ENCODE data around the gene AATK. TPM values are rescaled to one million over a fixed set of nuclear protein-coding genes. Genes with fewer than 3 reads are reported as not detected.

AATK gene
- total RNA-seq, 4 donors from 2014 or later: 23.9 to 190 (median 123) TPM

DNA sequence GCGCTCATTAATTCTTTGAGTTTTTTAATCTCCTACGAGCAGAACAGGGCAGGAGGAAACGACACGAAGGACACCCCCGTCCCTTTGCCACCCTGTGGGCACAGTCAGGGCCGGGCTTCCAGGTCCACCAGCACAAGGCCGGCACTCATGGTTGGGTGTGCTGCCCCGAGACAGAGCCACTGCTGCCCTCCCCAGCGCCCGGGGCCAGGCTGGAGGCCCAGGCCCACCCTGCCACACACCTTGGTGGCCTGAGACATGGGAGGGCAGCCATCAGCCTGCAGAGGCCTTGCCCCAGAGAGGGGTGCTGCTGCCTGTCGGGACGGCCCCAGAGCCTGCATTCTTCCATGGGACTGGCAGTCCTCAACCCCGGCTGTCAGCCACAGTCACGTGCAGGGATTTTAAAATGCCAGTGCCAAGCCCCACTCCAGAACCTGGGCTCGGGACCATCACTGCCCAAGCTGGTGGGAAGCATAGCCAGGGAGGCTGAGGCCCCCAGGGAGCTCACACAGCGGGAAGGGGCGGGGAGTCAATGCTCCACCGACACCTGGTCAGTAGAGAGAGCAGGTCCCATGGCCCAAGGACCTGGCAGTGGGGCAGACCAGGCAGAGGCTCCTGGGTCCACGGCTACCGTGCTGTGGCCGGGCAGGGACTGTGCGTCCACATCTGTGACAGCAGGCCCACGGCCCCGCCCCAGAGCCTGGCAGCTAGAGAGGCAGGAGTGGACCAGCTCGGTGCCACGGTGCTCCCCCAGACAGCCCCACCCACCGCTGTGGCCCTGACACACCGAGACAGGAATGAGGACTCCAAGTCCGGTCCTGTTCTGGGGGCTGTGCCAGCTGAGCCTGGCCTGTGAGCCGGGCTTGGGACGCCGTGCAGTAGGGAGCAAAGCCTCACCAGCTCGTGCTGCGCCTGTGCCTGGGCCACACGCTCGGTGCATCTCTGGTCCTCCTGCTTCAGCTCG lies 29.2 kb upstream of the AATK start:
- Histone ChIP-seq H3K4me1 (no peaks in the 10 kb centered on the region), H3K9me3 (no peaks in the 10 kb centered on the region), H3K27me3 (no peaks in the 10 kb centered on the region), H3K36me3 (no peaks in the 10 kb centered on the region), H3K27ac (no peak overlapping the region), H3K4me3 (no peak overlapping the region)
- TF ChIP-seq, protein P1, sequence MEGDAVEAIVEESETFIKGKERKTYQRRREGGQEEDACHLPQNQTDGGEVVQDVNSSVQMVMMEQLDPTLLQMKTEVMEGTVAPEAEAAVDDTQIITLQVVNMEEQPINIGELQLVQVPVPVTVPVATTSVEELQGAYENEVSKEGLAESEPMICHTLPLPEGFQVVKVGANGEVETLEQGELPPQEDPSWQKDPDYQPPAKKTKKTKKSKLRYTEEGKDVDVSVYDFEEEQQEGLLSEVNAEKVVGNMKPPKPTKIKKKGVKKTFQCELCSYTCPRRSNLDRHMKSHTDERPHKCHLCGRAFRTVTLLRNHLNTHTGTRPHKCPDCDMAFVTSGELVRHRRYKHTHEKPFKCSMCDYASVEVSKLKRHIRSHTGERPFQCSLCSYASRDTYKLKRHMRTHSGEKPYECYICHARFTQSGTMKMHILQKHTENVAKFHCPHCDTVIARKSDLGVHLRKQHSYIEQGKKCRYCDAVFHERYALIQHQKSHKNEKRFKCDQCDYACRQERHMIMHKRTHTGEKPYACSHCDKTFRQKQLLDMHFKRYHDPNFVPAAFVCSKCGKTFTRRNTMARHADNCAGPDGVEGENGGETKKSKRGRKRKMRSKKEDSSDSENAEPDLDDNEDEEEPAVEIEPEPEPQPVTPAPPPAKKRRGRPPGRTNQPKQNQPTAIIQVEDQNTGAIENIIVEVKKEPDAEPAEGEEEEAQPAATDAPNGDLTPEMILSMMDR (IDR thresholded peaks at IDR 0.05): no peak
- no peak for TF ChIP-seq POLR2A (IDR thresholded peaks at IDR 0.05)
- no peak for DNase-seq

DNA sequence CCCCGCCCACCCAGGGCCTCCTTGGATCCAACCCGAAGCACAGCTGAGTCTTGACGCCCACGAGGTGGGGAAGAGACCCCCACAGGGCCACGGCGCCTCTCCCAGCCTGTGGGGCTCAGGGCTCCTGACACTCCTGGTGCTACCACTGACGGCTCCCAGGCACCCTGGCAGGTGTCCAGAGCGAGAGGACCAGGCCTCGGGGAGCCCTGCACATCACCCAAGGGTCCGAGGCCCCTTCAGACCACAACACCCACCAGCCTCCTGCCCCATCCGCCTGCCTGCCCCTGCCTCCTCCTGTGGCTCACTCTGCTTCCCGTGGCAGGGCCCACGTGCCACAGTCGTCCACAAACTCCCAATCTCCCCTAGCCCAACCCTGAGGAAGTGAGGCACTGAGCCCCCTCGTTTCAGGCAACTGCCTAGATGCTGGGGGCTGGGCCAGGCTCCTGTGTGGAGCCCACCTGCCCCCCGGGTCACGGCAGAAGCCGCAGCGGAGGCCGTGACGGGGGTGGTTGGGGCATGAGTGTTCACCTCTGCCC lies 28.3 kb upstream of the AATK start:
- Histone ChIP-seq H3K4me1 (no peaks in the 10 kb centered on the region), H3K27ac (no peak overlapping the region), H3K9me3 (no peaks in the 10 kb centered on the region), H3K36me3 (no peaks in the 10 kb centered on the region), H3K4me3 (no peak overlapping the region), H3K27me3 (no peaks in the 10 kb centered on the region)
- TF ChIP-seq, protein P1 (IDR thresholded peaks at IDR 0.05): no peak
- TF ChIP-seq POLR2A (IDR thresholded peaks at IDR 0.05): no peak
- DNase-seq: no peak

DNA sequence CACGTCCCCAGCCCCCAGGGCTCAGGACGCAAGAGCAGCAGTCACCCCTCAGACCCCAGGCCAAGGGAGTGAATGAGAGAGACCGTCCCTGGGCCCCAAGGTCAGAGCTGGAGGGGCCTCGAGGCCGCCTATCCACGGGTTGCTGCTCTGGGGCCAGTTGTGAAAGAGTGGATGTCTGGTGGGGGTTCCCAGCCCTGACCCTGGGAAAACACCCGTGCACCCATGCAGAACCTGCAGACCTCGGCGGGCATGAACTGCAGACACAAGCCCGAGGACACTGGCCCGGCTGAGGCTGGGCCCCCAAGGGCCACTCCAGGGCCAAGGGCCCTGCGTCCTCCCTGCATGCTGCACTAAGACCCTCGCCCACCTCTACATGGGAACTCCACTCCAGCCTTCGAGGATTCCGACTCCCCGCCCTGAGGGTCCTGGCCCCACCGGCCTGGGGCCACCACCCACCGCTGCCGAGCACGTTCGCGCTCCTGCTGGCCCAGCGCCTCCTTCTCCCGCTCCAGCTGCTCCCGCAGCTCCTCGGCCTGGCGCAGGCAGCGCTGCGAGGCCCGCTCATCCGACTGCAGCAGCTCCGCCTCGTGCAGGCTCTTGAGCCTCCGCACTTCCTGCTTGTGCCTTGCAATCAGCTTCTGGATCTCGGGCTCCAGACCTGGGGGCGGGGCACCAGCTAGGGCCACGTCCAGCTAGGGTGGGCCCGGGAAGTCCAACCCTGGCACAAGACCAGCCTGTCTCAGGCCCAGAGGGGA lies 27.6 kb upstream of the AATK start:
- Histone ChIP-seq H3K27me3 (no peaks in the 10 kb centered on the region), H3K9me3 (no peaks in the 10 kb centered on the region), H3K4me1 (no peaks in the 10 kb centered on the region), H3K27ac (no peak overlapping the region), H3K36me3 (no peaks in the 10 kb centered on the region), H3K4me3 (no peak overlapping the region)
- TF ChIP-seq POLR2A (IDR thresholded peaks at IDR 0.05): no peak
- TF ChIP-seq, protein P1 (IDR thresholded peaks at IDR 0.05): no peak
- no peak for DNase-seq

DNA sequence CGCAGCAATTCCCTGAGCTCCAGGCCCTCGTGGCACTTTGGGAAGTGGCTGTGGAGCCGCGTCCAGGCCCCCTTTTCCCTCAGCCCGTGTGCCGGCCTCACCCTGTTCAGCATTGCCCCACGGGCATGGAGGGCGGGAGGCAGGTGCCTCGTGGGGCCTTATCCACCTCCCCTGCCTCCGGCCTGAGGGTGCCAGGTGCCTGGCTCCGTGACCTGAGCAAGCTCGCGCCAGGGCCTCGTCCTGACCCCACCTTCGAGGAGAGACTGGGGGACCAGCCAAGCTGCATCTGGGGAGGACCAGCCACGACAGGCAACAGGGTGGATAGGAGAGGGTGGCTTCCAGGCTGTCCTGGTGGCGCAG lies 27.0 kb upstream of the AATK start:
- H3K9me3 ChIP-seq: no peaks in the 10 kb centered on the region
- no peaks in the 10 kb centered on the region for H3K36me3 ChIP-seq
- no peak overlapping the region for H3K4me3 ChIP-seq
- H3K4me1 ChIP-seq: no peaks in the 10 kb centered on the region
- no peaks in the 10 kb centered on the region for H3K27me3 ChIP-seq
- H3K27ac ChIP-seq: no peak overlapping the region
- no peak for DNase-seq
- no peak for TF ChIP-seq POLR2A (IDR thresholded peaks at IDR 0.05)
- TF ChIP-seq, protein P1 (IDR thresholded peaks at IDR 0.05): no peak

DNA sequence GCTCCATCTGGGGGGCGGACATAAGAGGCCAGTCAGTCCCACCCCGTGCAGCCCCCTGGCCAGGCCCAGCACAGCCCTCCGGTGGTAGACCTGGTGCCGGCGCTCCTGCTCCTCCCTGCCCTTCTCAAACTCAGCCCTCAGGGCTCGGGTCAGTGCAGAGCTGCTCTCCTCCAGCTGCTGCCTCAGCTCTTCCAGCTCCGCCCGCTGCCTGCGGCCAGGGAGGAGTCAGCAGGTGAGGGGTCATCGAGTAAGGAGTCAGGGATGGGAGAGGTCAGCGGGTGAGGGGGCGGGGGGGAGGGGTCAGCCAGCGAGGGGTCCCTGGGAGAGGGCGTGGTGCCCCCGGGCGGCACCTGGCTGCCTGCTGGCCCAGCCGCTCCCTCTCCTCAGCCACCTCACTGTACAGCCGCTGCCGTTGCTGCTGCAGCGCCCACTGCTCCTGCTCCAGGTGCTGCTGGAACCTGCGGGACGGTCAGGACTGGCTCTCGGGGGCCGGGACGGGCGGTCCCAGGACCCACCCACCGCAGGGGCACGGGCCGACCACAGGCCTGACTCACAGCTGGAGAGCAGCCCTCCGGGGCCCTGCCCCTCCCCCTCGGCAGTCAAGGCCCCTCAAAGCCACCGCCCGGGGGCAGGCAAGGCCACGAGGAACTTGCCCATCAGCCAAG lies 26.5 kb upstream of the AATK start:
- DNase-seq: no peak
- Histone ChIP-seq H3K27me3 (no peaks in the 10 kb centered on the region), H3K4me3 (no peak overlapping the region), H3K27ac (no peak overlapping the region), H3K36me3 (no peaks in the 10 kb centered on the region), H3K4me1 (no peaks in the 10 kb centered on the region), H3K9me3 (no peaks in the 10 kb centered on the region)
- TF ChIP-seq POLR2A (IDR thresholded peaks at IDR 0.05): no peak
- TF ChIP-seq, protein P1 (IDR thresholded peaks at IDR 0.05): no peak
